GM04504 (cell line): ENCODE results near the gene PSG11.
A peak's percentile ranks its signal among the peaks of the same experiment; 100 is the strongest.
"Not testable (repeated sequence)": the region's sequence is repeated elsewhere in the genome, so short reads cannot be mapped to it uniquely, and the experiment has no call there.

Experiments used
- DNase-seq: peaks from one replicate; pipeline ENCODE4 v3.0.0-alpha.2; 2012; ENCODE audit warnings: low read depth

PSG11 gene

GRCh38 chr19:42988206-42988605 lies 38.1 kb downstream of the PSG11 start:
- not testable (repeated sequence) for DNase-seq

GRCh38 chr19:42985588-42985987 lies 40.7 kb downstream of the PSG11 start:
- DNase-seq: peak; percentile 26

GRCh38 chr19:42982111-42982510 lies 44.2 kb downstream of the PSG11 start:
- DNase-seq: not testable (repeated sequence)

- DNase-seq: not testable (repeated sequence)
Observed at GRCh38 chr19:42971451-42971850, 54.8 kb downstream of the PSG11 start.

GRCh38 chr19:42965176-42965575 lies 61.1 kb downstream of the PSG11 start:
- DNase-seq: peak; percentile 36

GRCh38 chr19:42961119-42961518 lies 65.2 kb downstream of the PSG11 start:
- DNase-seq: no peak
